Effector CD8-positive, alpha-beta T cell (primary cell): ENCODE data around the gene AKIRIN2.
A peak's percentile ranks its signal among the peaks of the same experiment; 100 is the strongest.

ENCODE experiments used
- DNase-seq: peaks from one replicate; lab custom pipeline; 2025; lab: John Stamatoyannopoulos, UW
- total RNA-seq, 4 experiments: gene quantifications; one replicate each; lab custom pipeline; 2026; lab: John Stamatoyannopoulos, UW

The AKIRIN2 gene
- 30.8 to 41.0 (median 37.9) reads per million in 4 experiments for total RNA-seq

DNA sequence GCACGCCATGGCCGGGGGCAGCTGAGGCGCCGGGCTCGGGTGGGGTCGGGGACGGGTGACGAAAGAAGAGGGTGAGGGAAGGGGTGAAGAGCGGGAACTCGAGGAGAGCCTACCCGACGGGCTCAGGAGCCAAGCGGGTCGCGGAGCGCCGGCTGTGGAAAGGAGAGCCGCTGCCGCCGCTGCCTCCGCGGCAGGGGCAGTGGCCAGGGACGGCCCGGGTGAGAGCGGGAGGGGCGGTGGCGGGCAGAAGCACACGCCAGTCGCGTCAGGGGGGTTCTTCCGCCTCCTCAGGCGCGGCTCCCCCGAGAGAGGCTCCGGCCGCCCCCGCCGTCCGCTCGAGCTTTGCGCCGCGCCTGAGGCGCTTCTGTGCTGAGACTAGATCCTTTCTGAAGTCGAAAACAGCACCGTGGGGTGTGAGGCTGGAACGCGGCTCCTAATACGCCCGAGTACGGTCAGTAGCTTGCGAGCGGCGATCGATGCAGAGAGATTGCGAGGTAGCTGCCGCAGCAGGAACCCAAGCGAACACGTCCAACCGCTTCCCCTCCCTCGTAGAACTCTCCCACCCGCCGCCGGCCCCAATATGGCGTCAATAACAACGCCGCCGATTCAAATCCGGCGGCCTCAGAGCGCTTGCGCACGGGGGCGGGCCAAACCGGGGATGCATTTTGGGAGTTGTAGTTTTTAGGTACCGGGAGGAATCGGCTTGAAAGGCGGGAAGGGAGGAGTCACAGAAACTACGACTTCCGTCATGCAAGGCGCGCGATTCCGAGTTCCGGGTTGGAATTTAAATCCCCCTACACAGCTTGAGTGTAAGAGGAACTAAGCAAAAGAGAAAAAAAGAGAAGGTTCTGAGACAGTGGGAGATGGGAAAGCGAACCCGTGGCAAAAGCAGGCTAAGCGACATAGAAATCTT lies at the start of gene AKIRIN2:
TSS of gene AKIRIN2 (minus strand) at position 558 of the 913 bp plus-strand sequence. CDS start at position 9, 549 bp downstream.
- DNase-seq, result peak; percentile 95

DNA sequence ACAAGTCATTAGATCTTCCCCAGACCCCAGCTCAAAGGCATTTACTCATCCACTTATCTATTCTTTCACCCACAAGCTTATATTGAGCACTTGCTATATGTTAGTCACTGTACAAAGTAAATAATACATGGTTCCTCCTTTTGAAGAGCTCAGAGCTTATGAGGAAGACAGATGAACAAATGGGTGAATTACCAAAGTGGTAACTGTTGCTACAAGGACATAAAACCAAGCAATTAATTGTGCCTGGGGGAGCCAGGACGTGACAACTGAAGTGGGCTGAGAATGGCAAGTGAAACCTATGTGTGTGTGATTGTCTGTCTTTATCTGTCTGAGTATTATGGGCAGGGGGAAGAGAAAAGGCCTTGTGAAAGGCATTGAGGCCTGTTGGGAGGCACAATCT lies 45.6 kb upstream of the AKIRIN2 start:
- DNase-seq, result no peak

GRCh38 chr6:87745966-87746721 lies 44.1 kb upstream of the AKIRIN2 start:
- DNase-seq, result no peak

GRCh38 chr6:87743454-87743853 lies 41.4 kb upstream of the AKIRIN2 start:
- DNase-seq, result no peak

DNA sequence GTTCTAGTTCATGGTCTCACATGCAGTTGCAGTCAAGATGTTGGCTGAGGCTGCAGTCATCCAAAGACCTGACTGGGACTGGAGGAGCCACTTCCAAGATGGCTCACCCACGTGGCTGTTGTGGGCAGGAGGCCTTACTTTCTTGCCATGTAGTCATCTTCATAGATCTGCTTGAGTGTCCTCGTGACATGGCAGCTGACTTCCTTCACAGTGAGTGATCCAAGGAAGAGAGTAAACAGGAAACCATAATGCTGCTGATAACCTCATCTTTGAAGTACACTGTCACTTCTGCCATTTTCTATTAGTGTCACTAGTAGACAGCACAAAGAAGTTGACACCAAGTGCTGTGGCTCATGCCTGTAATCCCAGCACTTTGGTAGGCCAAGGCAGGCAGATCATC lies 40.1 kb upstream of the AKIRIN2 start:
- DNase-seq, result no peak

GRCh38 chr6:87741001-87741650 lies 39.1 kb upstream of the AKIRIN2 start:
- DNase-seq, result no peak

DNA sequence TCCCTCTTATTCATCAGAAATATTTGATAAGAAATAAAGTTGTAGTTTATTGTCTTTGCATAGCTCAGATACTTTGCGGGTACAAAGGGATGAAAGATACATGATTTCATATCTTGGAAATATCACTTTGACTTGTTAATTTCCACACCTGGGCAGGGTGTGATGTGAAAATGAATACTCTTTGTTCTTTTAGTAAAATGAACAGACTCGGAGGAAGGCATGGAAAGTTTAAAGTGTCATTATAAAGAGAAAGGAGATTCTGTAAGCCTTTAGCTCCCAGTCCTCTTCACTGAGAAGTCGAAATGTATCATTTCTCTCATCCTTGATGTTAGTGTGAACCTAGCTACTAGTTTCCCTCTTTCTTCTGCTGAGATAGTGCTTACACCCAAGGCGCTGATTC lies 36.7 kb upstream of the AKIRIN2 start:
- no peak for DNase-seq

GRCh38 chr6:87738000-87738399 lies 36.0 kb upstream of the AKIRIN2 start:
- DNase-seq, result no peak

GRCh38 chr6:87736809-87737540 lies 34.9 kb upstream of the AKIRIN2 start:
- no peak for DNase-seq

- DNase-seq, result no peak
Measured at GRCh38 chr6:87731818-87732661, 30.0 kb upstream of the AKIRIN2 start.

DNA sequence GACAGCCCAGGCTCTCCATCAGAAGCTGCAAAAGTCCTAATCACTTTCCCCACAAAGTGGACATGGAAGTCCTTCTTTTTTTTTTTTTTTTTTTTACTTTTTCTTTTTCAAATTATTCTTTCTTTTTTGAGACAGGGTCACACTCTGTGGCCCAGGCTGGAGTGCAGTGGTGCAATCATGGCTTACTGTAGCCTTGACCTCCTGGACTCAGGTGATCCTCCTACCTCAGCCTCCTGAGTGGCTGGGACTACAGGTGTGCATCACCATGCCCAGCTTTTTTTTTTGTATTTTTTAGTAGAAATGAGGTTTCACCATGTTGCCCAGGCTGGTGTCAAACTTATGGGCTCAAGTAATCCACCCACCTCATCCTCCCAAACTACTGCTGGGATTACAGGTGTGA lies 29.0 kb upstream of the AKIRIN2 start:
- DNase-seq, result no peak

GRCh38 chr6:87729965-87730719 lies 28.1 kb upstream of the AKIRIN2 start:
- no peak for DNase-seq

DNA sequence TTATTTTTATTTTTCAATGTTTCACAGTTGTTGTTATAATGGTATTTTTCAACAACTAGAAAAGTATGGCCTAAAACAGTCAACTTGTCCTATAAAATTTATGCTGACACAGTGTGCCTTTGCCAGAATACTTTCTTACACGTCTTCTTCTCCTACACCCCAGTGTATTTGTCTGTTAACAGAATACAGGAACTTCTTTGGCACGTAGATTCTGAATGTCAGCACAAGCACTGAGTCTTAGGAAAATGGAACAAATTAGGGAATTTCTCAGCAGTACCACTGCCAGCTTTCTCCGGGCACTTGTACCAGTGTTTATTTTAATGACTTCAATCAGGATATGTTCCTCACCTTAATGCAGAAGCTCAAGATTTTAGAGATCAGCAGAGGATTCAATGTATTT lies 26.7 kb upstream of the AKIRIN2 start:
- no peak for DNase-seq

DNA sequence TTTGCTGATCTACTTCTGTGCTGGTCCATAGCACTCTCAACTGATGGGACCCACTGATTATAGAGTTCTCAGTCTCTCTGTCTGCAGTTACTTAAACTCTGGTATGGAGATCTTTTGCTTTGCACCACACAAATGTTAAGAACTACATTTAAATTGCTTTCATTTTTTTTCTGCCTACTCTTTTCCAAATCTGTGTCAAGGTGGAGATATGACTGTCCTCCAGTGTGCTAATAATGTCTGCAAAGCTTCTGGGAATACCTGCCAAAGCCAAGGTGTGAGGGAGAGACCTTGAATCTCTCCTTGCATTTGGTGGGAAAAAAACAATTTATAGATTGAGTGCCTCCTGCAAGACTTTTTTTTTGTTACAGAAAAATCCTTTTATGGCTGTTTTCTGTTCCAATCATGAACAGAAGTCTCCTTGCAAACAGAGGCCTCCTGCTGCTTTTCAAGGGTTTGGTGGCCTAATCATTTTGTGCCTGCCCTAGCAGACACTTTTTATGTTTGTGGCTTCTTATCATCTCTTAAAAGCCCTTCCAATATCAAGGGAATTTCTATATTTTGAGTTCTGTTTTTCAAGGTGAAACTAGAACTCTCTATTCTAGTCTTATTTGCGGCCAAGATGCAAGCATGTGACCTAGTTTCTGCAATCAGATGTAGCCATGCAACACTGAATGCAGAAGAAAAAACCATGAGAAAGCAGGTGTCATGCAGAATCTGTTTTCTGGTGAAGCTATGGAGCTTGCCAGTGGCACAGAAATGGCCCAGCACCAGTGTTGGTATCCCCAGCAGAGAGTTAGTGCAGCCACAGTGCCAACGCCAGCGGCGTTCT lies 23.2 kb upstream of the AKIRIN2 start:
- no peak for DNase-seq

- DNase-seq, result no peak
Measured at GRCh38 chr6:87723170-87724078, 21.4 kb upstream of the AKIRIN2 start.

DNA sequence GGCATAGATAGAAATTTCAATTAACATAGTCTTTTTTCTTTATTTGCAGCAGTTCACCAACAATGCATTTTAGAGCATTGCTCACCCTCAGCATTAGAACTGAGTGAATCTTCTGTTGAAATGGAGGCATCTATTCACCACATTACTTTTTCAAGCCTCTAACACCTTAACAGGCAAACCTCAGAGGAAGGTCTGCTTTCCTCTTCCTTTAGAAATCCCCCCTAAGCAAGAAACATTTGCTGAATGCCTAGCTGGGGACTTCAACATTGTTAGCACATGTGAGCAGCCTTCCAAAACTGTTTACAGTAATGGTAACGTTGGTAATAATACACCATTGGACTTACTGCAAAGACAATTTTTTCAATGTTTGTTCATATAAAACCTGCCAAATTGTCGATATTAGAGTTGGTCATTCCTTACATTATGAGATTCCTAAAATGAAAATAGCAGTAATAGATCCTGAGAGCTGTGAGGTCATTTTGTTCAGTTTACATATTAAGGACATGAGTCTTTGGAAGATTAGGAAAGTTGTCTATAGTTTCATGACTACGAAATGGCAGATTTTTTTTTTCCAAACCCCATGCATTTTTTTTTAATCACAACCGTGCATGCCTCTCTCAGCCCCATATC lies 20.6 kb upstream of the AKIRIN2 start:
- no peak for DNase-seq

- no peak for DNase-seq
Measured at GRCh38 chr6:87721311-87721710, 19.3 kb upstream of the AKIRIN2 start.
